Activated CD4-positive, alpha-beta memory T cell treated with anti-CD3 and anti-CD28 coated beads for 36 hours (primary cell): ENCODE results near the gene CHMP2A. TPM values are rescaled to one million over a fixed set of nuclear protein-coding genes. Genes with fewer than 3 reads are reported as not detected.

ENCODE experiments used
- CTCF ChIA-PET: fragments of 350-600 bp; sonication (Branson Sonifier 250); formaldehyde crosslinking; loops from one replicate; lab custom pipeline; 2021; ENCODE audit warnings: antibody characterized with exemption, inconsistent platforms; lab: Charles Lee
- POLR2A ChIA-PET: fragments of 350-600 bp; sonication (Branson Sonifier 250); formaldehyde crosslinking; loops from one replicate; lab custom pipeline; 2021; ENCODE audit warnings: antibody characterized with exemption; lab: Charles Lee
- DNase-seq: peaks from one replicate; pipeline ENCODE4 v3.0.0-alpha.2; 2020
- H3K27ac Mint-ChIP-seq: one replicate; pipeline ENCODE4 v1.8.0; 2021; ENCODE audit warnings: mixed read lengths
- H3K27me3 Mint-ChIP-seq: one replicate; pipeline ENCODE4 v1.8.0; 2021; ENCODE audit warnings: mixed read lengths
- H3K36me3 Mint-ChIP-seq: one replicate; pipeline ENCODE4 v1.8.0; 2021; ENCODE audit warnings: mixed read lengths
- H3K4me1 Mint-ChIP-seq: one replicate; pipeline ENCODE4 v1.8.0; 2021; ENCODE audit warnings: low read depth, mixed read lengths
- H3K4me3 Mint-ChIP-seq: one replicate; pipeline ENCODE4 v1.8.0; 2021; ENCODE audit warnings: mild to moderate bottlenecking, mixed read lengths
- H3K9me3 Mint-ChIP-seq: one replicate; pipeline ENCODE4 v1.8.0; 2021; ENCODE audit warnings: mixed read lengths
- intact Hi-C: fragments of 100-400 bp; cut with micrococcal nuclease; formaldehyde crosslinking; loops from one replicate; pipeline ENCODE4 v1.15.1; 2023
- total RNA-seq, 2 experiments: library from RNA; stranded (reverse); gene quantifications; one replicate each; pipeline ENCODE4 v1.2.3, GENCODE V29; 2021

The CHMP2A gene
- total RNA-seq, 2 experiments from 2014 or later, result 120 to 122 TPM

DNA sequence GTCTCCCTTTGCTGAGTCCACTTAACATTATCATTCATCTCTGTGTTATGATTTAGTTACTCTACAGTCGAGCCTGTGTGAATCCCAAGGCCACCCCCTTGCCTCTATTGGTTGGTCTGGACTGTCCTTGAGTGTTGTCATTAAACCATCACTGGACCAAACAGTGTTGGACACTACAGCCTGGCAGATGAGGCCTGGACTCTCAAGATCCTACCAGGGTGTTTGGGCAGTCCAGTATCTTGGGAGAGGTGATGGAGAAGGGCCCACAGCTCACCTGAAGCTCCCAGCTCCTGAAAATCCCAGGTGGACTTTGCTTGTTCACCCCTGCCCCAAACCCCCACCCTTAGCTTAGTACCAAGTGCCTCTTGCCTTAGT lies 3.8 kb downstream of the CHMP2A start:
- peaks cover 66% of the 10 kb centered on the region for H3K36me3 Mint-ChIP-seq
- H3K9me3 Mint-ChIP-seq, result no peaks in the 10 kb centered on the region
- DNase-seq, result no peak
- H3K4me3 Mint-ChIP-seq, result no peak overlapping the region
- H3K27ac Mint-ChIP-seq, result no peak overlapping the region
- intact Hi-C loops, result no loop called here
- no peaks in the 10 kb centered on the region for H3K27me3 Mint-ChIP-seq
- ChIA-PET CTCF (interaction anchor here (0.7 kb wide), 1 partner anchor 259 kb away, joined by 3 read pairs; no protein-coding TSS in a partner anchor), POLR2A (no interaction called here)
- H3K4me1 Mint-ChIP-seq, result peaks cover 55% of the 10 kb centered on the region

DNA sequence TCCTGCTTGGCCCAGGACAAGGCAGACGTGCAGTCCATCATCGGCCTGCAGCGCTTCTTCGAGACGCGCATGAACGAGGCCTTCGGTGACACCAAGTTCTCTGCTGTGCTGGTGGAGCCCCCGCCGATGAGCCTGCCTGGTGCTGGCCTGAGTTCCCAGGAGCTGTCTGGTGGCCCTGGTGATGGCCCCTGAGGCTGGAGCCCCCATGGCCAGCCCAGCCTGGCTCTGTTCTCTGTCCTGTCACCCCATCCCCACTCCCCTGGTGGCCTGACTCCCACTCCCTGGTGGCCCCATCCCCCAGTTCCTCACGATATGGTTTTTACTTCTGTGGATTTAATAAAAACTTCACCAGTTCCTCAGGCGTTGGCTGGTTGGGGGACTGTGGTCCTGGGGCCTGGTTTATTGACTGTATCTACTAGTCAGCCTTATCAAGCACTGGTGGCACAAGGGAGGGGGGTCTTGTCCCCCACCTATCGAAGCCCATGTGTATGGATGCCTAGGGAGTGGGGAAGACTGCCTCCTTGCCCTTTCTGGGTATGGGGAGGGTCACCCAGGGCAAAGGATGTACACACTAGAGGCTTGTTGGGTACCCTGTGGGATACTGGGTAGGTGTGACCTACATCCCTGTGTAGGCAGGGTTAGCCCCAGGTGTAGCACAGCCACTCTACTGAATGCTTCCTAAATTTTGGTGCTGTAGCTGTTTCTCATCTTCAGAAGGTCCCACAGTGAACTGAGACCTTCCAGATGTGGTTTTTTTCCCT lies 4.4 kb downstream of the CHMP2A start:
- intact Hi-C loops, result no loop called here
- POLR2A ChIA-PET, result no interaction called here
- Mint-ChIP-seq H3K27me3 (no peaks in the 10 kb centered on the region), H3K27ac (no peak overlapping the region), H3K4me3 (no peak overlapping the region), H3K4me1 (peaks cover 56% of the 10 kb centered on the region), H3K36me3 (peaks cover 69% of the 10 kb centered on the region), H3K9me3 (no peaks in the 10 kb centered on the region)
- no peak for DNase-seq
- CTCF ChIA-PET, result interaction anchor here (0.8 kb wide), 1 partner anchor 31 kb away, joined by 3 read pairs; the partner anchor contains the start of gene ZBTB45

DNA sequence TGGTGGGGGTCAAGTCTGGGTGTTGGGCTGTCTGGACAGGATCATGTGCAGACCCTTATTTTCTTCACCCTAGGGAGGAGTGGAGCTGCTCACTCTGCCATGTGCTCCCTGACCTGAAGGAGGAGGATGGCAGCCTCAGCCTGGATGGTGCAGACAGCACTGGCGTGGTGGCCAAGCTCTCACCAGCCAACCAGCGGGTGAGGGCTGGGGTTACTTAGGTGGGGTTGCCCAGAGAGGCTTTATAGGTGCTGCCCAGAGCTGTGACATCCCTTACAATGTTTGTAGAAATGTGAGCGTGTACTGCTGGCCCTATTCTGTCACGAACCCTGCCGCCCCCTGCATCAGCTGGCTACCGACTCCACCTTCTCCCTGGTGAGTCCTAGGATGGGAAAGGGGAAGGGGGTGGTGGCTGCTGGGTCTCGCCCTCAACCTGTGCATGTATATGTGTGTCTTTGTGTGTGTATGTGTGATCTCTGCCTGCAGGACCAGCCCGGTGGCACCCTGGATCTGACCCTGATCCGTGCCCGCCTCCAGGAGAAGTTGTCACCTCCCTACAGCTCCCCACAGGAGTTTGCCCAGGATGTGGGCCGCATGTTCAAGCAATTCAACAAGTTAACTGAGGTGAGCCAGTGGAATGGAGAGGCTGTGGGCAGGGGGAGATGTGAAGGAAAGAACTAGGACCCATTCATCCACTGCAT lies 5.1 kb downstream of the CHMP2A start:
- DNase-seq, result no peak
- Mint-ChIP-seq H3K9me3 (no peaks in the 10 kb centered on the region), H3K36me3 (peaks cover 70% of the 10 kb centered on the region), H3K27ac (peak overlapping the region; percentile 42), H3K4me3 (no peak overlapping the region), H3K4me1 (peaks cover 51% of the 10 kb centered on the region), H3K27me3 (no peaks in the 10 kb centered on the region)
- intact Hi-C loops, result no loop called here
- ChIA-PET CTCF (interaction anchor here (0.8 kb wide), 1 partner anchor 30 kb away, joined by 3 read pairs; the partner anchor contains the start of gene ZBTB45), POLR2A (no interaction called here)

DNA sequence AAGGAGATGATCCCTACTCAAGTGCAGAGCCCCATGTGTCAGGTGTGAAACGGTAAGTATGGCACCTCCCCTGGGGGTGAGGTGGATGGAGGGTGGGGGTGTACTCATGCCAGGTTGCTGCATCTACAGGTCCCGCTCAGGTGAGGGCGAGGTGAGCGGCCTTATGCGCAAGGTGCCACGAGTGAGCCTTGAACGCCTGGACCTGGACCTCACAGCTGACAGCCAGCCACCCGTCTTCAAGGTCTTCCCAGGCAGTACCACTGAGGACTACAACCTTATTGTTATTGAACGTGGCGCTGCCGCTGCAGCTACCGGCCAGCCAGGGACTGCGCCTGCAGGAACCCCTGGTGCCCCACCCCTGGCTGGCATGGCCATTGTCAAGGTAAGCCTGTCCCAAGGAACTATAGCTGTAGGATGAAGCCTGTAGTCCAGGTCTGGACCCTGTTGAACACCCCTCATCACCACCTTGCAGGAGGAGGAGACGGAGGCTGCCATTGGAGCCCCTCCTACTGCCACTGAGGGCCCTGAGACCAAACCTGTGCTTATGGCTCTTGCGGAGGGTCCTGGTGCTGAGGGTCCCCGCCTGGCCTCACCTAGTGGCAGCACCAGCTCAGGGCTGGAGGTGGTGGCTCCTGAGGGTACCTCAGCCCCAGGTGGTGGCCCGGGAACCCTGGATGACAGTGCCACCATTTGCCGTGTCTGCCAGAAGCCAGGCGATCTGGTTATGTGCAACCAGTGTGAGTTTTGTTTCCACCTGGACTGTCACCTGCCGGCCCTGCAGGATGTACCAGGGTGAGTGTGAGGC lies 5.8 kb downstream of the CHMP2A start:
- H3K36me3 Mint-ChIP-seq, result peaks cover 65% of the 10 kb centered on the region
- peaks cover 45% of the 10 kb centered on the region for H3K4me1 Mint-ChIP-seq
- no peak overlapping the region for H3K27ac Mint-ChIP-seq
- no peak overlapping the region for H3K4me3 Mint-ChIP-seq
- CTCF ChIA-PET, result interaction anchor here (1.2 kb wide), 1 partner anchor 35 kb away, joined by 3 read pairs; no protein-coding TSS in a partner anchor
- intact Hi-C loops, result no loop called here
- no peaks in the 10 kb centered on the region for H3K27me3 Mint-ChIP-seq
- POLR2A ChIA-PET, result no interaction called here
- DNase-seq, result no peak
- no peaks in the 10 kb centered on the region for H3K9me3 Mint-ChIP-seq

DNA sequence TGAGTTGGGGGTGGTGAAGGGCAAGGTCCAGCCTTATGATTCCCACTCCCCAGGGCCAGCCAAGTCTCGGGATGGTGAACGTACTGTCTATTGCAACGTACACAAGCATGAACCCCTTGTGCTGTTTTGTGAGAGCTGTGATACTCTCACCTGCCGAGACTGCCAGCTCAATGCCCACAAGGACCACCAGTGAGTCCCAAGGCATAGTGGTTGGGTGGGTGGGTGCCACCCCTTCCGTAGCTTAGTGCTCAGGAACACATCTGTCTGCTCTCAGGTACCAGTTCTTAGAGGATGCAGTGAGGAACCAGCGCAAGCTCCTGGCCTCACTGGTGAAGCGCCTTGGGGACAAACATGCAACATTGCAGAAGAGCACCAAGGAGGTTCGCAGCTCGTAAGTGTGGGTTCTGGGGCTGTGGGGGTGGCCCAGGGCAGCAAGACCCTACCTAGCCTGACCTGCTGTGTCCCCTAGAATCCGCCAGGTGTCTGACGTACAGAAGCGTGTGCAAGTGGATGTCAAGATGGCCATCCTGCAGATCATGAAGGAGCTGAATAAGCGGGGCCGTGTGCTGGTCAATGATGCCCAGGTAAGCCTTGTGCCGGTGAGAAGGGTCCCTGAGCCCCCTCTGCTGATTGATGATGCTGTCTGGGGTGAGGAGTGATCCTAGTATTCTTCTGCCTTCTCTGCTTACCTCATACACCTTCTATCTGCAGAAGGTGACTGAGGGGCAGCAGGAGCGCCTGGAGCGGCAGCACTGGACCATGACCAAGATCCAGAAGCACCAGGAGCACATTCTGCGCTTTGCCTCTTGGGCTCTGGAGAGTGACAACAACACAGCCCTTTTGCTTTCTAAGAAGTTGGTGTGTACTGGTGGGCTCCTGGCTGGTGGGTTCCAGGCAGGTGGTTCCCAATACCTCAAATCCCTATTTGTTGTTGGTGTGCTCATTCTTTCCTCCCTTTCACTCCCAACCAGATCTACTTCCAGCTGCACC lies 7.3 kb downstream of the CHMP2A start:
- CTCF ChIA-PET, result interaction anchor here (5.1 kb wide), 1 partner anchor 28 kb away, joined by 61 read pairs; the partner anchor contains the start of gene ZBTB45
- no peak for DNase-seq
- no peak overlapping the region for H3K4me3 Mint-ChIP-seq

DNA sequence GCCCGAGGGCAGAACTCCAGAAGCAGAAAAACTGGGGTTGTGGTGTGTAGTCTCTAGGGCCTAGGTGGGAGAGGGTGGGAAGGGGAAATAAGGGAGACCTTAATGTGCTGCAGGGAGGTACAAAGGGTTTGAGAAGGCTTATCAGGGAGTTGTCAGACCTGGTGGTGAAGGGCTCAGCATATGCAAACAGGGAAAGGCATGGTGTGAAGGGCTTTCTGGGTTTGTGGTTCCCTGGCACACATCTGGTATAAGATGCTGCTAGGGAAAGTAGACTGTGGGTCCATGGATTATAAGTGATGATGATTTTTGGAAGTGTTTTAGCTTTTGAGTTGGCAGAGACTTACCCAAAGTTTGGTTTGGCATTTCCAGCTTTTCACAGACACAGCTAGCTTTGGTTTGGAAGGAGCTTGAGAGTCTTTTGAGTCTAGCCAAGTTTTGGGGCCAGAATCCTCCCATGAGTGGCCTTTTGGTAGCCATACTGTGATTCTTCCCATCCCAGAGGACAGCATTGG lies 8.8 kb downstream of the CHMP2A start:
- no peaks in the 10 kb centered on the region for H3K9me3 Mint-ChIP-seq
- ChIA-PET POLR2A (interaction anchor here (3.6 kb wide), 1 partner anchor 8 kb away, joined by 41 read pairs; the partner anchor contains the start of gene CHMP2A), CTCF (interaction anchor here (1.5 to 5.1 kb wide), 2 partner anchors 27 to 32 kb away, joined by 5 to 61 read pairs; partner anchors contain the start of gene ZBTB45)
- H3K4me3 Mint-ChIP-seq, result peak overlapping the region; percentile 97
- H3K27me3 Mint-ChIP-seq, result no peaks in the 10 kb centered on the region
- peaks cover 36% of the 10 kb centered on the region for H3K4me1 Mint-ChIP-seq
- DNase-seq, result no peak
- peaks cover 47% of the 10 kb centered on the region for H3K36me3 Mint-ChIP-seq
- intact Hi-C loops, result no loop called here
- H3K27ac Mint-ChIP-seq, result peak overlapping the region; percentile 87

More for the DNA sequence above, 7.3 kb downstream of the CHMP2A start:
- intact Hi-C loops, result no loop called here
- peaks cover 39% of the 10 kb centered on the region for H3K4me1 Mint-ChIP-seq
- H3K9me3 Mint-ChIP-seq, result no peaks in the 10 kb centered on the region
- POLR2A ChIA-PET, result interaction anchor here (0.8 kb wide), 1 partner anchor 15 kb away, joined by 3 read pairs; no protein-coding TSS in a partner anchor
- H3K27me3 Mint-ChIP-seq, result no peaks in the 10 kb centered on the region
- peaks cover 57% of the 10 kb centered on the region for H3K36me3 Mint-ChIP-seq
- H3K27ac Mint-ChIP-seq, result peak overlapping the region; percentile 28

DNA sequence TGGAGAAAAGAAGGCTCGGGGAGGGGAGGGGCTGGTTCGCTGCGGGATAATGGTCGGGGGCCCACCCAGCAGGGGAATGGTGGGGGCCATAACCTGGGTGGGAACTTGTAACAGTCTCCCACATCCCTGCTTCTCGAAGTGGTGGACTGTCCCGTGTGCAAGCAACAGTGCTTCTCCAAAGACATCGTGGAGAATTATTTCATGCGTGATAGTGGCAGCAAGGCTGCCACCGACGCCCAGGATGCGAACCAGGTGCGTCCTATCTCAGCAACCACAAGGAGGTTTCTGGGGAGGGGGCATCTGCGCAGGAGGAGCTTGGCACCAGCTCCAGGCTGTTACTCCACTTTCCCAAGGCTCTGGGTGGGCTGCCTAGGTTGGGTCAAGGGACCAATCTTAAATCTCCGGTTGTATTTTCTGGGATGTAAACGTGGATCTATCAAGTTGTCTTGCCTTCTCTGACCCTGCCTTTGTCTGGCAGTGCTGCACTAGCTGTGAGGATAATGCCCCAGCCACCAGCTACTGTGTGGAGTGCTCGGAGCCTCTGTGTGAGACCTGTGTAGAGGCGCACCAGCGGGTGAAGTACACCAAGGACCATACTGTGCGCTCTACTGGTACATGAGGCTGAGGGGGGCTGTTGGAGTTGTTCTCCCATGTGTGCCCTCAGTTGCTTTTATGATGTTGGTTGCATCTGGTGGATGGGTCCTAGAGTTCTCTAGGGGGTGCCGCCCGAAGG lies 9.5 kb downstream of the CHMP2A start:
- POLR2A ChIA-PET, result interaction anchor here (2.1 to 3.6 kb wide), 4 partner anchors 9 to 32 kb away, joined by 13 to 41 read pairs (median 24); partner anchors contain the start of genes CHMP2A and ZBTB45
- intact Hi-C loops, result loop anchor here (2.0 kb wide), 1 partner anchor 79 kb away; the partner anchor contains the start of gene ZNF324
- peaks cover 1% of the 10 kb centered on the region for H3K27me3 Mint-ChIP-seq
- H3K27ac Mint-ChIP-seq, result peak overlapping the region; percentile 87
- H3K4me3 Mint-ChIP-seq, result peak overlapping the region; percentile 97
- CTCF ChIA-PET, result interaction anchor here (1.5 to 5.1 kb wide), 2 partner anchors 26 to 31 kb away, joined by 5 to 61 read pairs; partner anchors contain the start of gene ZBTB45
- H3K36me3 Mint-ChIP-seq, result peaks cover 44% of the 10 kb centered on the region
- H3K9me3 Mint-ChIP-seq, result no peaks in the 10 kb centered on the region
- DNase-seq, result no peak
- H3K4me1 Mint-ChIP-seq, result peaks cover 35% of the 10 kb centered on the region

DNA sequence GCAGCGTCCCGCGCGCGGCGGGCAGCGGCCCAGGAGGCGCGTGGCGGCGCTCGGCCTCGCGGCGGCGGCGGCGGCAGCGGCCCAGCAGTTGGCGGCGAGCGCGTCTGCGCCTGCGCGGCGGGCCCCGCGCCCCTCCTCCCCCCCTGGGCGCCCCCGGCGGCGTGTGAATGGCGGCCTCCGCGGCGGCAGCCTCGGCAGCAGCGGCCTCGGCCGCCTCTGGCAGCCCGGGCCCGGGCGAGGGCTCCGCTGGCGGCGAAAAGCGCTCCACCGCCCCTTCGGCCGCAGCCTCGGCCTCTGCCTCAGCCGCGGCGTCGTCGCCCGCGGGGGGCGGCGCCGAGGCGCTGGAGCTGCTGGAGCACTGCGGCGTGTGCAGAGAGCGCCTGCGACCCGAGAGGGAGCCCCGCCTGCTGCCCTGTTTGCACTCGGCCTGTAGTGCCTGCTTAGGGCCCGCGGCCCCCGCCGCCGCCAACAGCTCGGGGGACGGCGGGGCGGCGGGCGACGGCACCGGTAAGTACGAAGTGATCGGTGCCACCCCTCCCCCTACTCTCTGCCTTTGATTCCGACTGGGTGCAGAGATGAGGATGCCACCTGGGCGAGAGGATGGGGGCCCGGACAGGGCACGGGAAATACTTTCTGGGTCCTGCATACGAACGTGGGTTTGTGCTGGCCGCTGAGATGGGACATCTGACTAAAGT lies 10.2 kb downstream of the CHMP2A start:
- peaks cover 32% of the 10 kb centered on the region for H3K4me1 Mint-ChIP-seq
- DNase-seq, result peak; percentile 79
- ChIA-PET POLR2A (interaction anchor here (0.9 to 3.6 kb wide), 7 partner anchors 10 to 218 kb away, joined by 3 to 41 read pairs (median 13); partner anchors contain the start of genes CHMP2A, UBE2M, ZBTB45 and ZSCAN22), CTCF (interaction anchor here (1.0 to 5.1 kb wide), 4 partner anchors 10 to 56 kb away, joined by 3 to 61 read pairs (median 6); partner anchors contain the start of genes CHMP2A and ZBTB45)
- H3K27ac Mint-ChIP-seq, result peak overlapping the region; percentile 95
- no peaks in the 10 kb centered on the region for H3K9me3 Mint-ChIP-seq
- peak overlapping the region; percentile 97 for H3K4me3 Mint-ChIP-seq
- H3K36me3 Mint-ChIP-seq, result peaks cover 41% of the 10 kb centered on the region
- peaks cover 1% of the 10 kb centered on the region for H3K27me3 Mint-ChIP-seq
- intact Hi-C loops, result loop anchor here (1.0 to 2.0 kb wide), 7 partner anchors 11 to 239 kb away; partner anchors contain the start of genes CHMP2A, ERVK3-1, MZF1 and ZBTB45
